ENCODE data around the gene TMEM119. TPM values are rescaled to one million over a fixed set of nuclear protein-coding genes. Genes with fewer than 3 reads are reported as not detected.

Gene TMEM119
- total RNA-seq, 4 donors from 2014 or later, result 0.24 to 10.9 (median 6.3) TPM

DNA sequence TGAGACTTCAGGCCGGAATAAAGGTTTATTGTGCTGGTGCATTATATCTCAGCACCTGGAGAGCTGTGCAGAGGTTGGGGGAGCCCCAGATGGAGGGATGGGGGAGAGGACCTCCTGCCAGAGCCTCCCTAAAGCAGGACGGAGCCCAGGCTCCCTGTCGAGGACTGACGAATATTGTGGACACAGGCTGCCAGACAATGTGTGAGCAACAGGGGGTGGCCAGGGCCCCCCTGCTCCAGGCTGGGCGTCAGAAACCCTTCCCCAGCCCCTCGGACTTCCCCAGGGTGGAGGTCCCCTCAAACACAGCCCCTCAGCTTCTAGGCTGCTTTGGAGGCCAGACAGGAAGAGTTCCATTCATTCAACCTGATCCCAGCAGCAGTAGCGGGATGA lies 8.0 kb downstream of the TMEM119 start:
- Histone ChIP-seq H3K36me3 (no peaks in the 10 kb centered on the region), H3K4me1 (peaks cover 13% of the 10 kb centered on the region), H3K27me3 (no peaks in the 10 kb centered on the region), H3K4me3 (no peak overlapping the region), H3K27ac (no peak overlapping the region), H3K9me3 (no peaks in the 10 kb centered on the region)
- no peak for DNase-seq (ENCODE audit: low spot score in 2 of 2)
- WGBS, result 69% methylated on average over 3 of the region's 7 CpGs
- TF ChIP-seq, protein P1, sequence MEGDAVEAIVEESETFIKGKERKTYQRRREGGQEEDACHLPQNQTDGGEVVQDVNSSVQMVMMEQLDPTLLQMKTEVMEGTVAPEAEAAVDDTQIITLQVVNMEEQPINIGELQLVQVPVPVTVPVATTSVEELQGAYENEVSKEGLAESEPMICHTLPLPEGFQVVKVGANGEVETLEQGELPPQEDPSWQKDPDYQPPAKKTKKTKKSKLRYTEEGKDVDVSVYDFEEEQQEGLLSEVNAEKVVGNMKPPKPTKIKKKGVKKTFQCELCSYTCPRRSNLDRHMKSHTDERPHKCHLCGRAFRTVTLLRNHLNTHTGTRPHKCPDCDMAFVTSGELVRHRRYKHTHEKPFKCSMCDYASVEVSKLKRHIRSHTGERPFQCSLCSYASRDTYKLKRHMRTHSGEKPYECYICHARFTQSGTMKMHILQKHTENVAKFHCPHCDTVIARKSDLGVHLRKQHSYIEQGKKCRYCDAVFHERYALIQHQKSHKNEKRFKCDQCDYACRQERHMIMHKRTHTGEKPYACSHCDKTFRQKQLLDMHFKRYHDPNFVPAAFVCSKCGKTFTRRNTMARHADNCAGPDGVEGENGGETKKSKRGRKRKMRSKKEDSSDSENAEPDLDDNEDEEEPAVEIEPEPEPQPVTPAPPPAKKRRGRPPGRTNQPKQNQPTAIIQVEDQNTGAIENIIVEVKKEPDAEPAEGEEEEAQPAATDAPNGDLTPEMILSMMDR (IDR thresholded peaks at IDR 0.05), result no peak
- TF ChIP-seq POLR2AphosphoS5 (IDR thresholded peaks at IDR 0.05) (no peak), POLR2A (IDR thresholded peaks at IDR 0.05) (no peak), EP300 (IDR thresholded peaks at IDR 0.05) (no peak)

DNA sequence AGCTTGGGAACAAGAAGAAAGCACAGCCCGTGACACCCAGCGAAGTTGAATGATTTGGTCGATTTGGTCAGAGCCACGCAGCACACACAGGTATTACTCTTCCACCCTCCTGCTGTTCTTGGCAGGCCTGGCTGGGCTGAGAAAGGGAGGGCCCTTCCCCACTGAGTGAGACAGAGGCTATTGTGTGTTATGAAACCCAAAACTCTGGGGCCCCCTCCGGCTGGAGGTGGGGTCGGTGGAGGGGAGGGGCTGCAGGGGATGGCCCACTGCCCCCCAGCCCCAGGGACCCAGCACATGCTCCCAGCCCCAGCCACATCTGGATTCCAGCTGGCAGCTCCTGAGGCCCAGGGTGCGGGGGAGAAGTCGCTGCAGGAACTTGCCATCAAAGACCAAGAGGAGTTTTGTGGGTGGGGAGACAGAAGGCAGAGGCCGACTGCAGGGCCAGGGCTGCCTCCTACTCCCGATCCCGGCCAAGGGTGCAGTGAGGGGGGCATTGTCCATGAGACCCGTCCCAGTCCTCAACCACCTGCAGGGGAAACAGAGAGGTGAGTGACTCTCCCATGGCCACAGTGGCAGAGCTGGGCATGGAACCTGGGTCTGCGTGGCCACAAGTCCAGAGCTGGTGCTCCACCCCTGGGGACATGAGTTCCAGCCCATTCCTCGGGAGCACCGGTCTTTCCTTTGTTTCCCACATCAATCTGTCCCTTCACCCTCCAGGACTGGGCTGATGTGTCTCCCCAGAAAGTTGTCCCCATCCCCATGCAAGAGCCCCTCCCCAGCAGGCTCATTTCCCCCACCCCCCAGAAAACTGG lies 8.7 kb downstream of the TMEM119 start:
- Histone ChIP-seq H3K4me3 (no peak overlapping the region), H3K4me1 (peaks cover 13% of the 10 kb centered on the region), H3K36me3 (no peaks in the 10 kb centered on the region), H3K27ac (no peak overlapping the region), H3K27me3 (no peaks in the 10 kb centered on the region), H3K9me3 (no peaks in the 10 kb centered on the region)
- no peak for DNase-seq (ENCODE audit: low spot score in 2 of 2)
- WGBS, result 35% methylated on average over 7 of the region's 15 CpGs
- TF ChIP-seq, protein P1 (IDR thresholded peaks at IDR 0.05), result no peak
- TF ChIP-seq EP300 (IDR thresholded peaks at IDR 0.05) (no peak), POLR2AphosphoS5 (IDR thresholded peaks at IDR 0.05) (no peak), POLR2A (IDR thresholded peaks at IDR 0.05) (no peak)

DNA sequence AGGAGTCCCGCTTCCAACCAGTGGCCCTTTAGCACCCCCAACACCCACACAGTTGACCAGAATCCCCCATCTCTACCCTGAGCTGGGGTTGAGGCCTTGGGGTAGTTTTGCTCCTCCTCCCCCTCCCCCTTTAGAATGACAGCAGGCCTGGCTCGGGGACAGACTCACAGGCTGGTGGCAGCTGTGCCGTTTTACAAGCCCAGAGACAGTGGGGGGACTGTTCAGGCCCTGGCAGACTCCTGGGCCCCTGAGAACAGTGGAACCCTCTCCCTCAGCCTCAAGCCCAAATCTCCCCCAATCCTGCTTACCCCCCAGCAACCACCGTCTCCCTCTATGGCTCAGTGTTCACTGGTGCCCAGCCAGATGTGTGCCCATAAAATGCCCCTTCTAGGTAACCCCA lies 10.1 kb downstream of the TMEM119 start:
- Histone ChIP-seq H3K4me1 (peaks cover 18% of the 10 kb centered on the region), H3K4me3 (no peak overlapping the region), H3K27ac (no peak overlapping the region), H3K9me3 (no peaks in the 10 kb centered on the region), H3K36me3 (no peaks in the 10 kb centered on the region), H3K27me3 (no peaks in the 10 kb centered on the region)
- TF ChIP-seq, protein P1 (IDR thresholded peaks at IDR 0.05), result no peak
- TF ChIP-seq POLR2AphosphoS5 (IDR thresholded peaks at IDR 0.05) (no peak), POLR2A (IDR thresholded peaks at IDR 0.05) (no peak), EP300 (IDR thresholded peaks at IDR 0.05) (no peak)
- no peak for DNase-seq (ENCODE audit: low spot score in 2 of 2)
- WGBS, result 93% methylated on average over 2 of the region's 4 CpGs

DNA sequence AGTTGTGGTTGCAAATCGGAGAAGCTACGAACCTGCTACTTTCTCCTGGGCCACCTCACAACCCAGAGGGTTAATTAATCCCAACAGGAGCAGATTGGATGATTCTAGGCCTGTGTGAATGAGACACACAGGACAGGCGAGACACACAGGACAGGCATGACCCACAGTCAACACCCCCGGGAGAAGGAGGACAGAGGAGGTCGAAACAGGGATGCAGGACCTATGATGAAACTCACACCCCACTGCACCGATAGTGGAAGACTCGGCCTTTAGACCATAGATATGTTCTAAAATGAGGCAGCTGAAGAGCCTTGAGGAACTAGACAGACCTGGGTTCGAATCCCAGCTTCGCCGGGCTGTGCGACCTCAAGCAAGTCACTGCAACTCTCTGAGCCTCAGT lies 11.6 kb downstream of the TMEM119 start:
- WGBS, result 91% methylated on average over 11 of the region's 11 CpGs
- Histone ChIP-seq H3K9me3 (no peaks in the 10 kb centered on the region), H3K4me3 (no peak overlapping the region), H3K27me3 (no peaks in the 10 kb centered on the region), H3K4me1 (peaks cover 18% of the 10 kb centered on the region), H3K36me3 (no peaks in the 10 kb centered on the region), H3K27ac (no peak overlapping the region)
- TF ChIP-seq, protein P1 (IDR thresholded peaks at IDR 0.05), result no peak
- no peak for TF ChIP-seq EP300 (IDR thresholded peaks at IDR 0.05)
- no peak for TF ChIP-seq POLR2AphosphoS5 (IDR thresholded peaks at IDR 0.05)
- no peak for TF ChIP-seq POLR2A (IDR thresholded peaks at IDR 0.05)
- no peak for DNase-seq (ENCODE audit: low spot score in 2 of 2)

DNA sequence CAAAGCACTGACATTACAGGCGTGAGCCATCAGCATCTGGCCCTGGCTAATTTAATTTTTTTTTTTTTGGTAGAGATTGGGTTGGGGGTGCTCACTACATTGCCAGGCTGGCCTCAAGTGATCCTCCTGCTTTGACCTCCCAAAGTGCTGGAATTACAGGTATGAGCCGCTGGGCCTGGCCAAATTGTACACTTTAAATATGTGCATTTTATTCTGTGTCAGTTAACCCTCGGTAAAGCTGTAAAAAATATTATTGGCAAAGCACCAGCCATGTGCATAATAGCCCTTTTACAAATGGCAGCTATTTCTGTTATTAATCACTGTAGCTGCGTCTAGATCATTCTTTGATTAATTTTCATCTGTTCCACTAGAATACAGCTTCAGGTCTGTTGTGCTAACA lies 12.0 kb downstream of the TMEM119 start:
- 60% methylated on average over 4 of the region's 4 CpGs for WGBS
- Histone ChIP-seq H3K4me1 (peaks cover 22% of the 10 kb centered on the region), H3K4me3 (no peak overlapping the region), H3K27ac (no peak overlapping the region), H3K36me3 (no peaks in the 10 kb centered on the region), H3K27me3 (no peaks in the 10 kb centered on the region), H3K9me3 (no peaks in the 10 kb centered on the region)
- no peak for TF ChIP-seq EP300 (IDR thresholded peaks at IDR 0.05)
- TF ChIP-seq POLR2AphosphoS5 (IDR thresholded peaks at IDR 0.05), result no peak
- TF ChIP-seq, protein P1 (IDR thresholded peaks at IDR 0.05), result no peak
- TF ChIP-seq POLR2A (IDR thresholded peaks at IDR 0.05), result no peak
- DNase-seq (ENCODE audit: low spot score in 2 of 2), result no peak
